DMS 273 (cell line): ENCODE measurements around the gene XPO6.

ENCODE experiments used
- DNase-seq: peaks from one replicate; lab custom pipeline; 2025; ENCODE audit not compliant: unreplicated experiment; lab: John Stamatoyannopoulos, UW

XPO6 gene

DNA sequence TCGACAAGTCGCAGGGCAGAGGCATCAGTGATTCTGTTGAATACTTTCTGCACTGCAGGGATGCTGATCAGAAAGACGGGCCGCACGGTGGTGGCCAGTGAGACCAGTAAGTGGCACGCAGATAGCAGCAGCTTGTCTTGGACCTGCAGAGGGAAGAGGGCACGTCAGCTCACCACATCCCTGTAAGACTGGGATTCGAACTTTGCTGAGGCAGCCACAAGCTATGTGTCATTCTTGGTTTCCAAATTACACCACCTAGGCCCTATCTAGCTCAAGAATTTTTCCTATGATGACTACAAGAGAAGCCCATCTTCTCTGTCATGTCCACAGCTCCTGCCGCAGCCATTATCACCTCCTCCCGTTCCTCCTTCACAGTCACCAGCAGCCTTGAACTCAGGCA lies 98.9 kb downstream of the XPO6 start:
- DNase-seq: no peak

DNA sequence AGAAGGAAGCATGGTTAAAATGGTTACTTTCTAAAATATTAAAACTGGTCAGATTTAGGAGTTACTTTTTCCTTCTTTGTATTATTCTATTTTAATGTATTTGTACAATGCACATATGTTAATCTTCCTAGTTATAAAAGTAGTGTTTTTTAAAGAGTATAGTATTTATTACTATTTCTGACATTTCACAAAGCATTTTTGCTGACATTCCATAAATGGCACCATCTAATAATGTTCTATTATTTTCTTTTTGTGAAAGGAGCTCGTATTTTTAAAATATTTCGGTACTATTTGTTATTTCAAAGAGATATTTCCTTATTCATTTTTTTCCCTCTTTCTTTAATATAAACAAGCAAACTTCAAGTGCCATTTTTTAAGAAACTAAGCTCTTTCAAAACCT lies 100.8 kb downstream of the XPO6 start:
- no peak for DNase-seq

DNA sequence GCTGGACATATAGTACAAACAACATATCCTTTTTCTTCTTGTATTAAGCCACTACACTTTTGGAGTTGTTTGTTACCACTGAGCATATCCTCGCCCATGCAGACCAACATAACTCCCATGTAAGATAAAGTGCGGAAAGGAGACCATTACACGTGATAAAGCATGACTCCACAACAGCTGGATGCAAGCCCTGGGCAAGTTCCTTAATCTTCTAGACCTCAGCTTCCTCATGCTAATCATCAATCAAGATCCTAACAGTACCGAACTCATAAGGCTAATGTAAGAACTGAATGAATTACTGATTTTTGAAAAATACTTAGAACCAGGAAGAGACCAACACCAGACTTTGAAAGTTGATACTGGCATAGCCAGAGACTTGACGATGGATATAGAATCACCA lies 101.3 kb downstream of the XPO6 start:
- no peak for DNase-seq

DNA sequence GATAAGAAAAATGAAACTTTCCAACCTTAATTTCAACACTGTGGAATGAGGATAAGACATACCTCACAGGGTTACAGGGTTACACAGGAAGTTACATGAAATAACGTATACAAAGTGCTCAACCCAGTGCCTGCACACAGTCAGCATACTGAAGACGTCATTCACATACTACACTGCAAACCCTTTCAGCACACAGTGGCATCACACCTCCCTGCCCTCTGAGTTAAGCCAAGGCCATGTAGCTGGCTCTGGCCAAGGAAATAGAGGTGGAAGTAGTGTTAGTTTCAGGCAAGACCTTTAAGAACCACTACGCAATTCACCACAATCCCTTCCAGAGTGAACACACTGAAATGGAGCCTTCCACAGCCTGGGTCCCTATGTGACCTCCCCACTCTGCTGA lies 101.7 kb downstream of the XPO6 start:
- DNase-seq: no peak

DNA sequence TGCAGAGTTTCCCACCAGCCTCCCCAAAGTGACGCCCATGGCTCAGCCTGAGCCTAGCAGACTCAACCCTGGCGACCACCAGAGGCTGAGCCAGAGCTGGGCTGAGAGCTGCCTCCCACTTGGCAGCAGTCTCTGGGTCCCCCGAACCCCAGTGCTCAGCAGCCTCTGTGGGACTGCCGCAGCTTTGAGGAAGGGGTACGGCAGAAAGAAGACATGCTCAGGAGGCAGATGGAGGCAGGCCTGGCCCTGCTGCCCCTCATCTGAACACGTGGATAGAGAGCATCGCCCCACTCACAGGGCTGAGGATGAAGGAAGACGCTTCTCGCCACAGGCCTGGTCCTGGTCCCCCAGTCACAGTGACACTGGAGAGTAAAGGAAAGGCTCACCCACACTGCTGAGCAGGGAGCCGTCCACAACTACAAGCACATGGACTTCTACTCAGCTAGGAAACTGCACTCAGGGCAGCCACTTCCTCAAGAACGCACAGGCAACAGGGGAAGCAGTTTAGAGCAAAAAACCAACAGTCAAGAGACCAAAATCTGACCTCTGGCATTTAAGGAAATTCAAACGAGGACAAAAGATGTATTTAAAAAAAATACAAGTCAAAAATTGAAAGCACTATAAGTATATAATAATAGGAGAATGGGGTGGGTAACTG lies 103.0 kb downstream of the XPO6 start:
- DNase-seq: no peak

DNA sequence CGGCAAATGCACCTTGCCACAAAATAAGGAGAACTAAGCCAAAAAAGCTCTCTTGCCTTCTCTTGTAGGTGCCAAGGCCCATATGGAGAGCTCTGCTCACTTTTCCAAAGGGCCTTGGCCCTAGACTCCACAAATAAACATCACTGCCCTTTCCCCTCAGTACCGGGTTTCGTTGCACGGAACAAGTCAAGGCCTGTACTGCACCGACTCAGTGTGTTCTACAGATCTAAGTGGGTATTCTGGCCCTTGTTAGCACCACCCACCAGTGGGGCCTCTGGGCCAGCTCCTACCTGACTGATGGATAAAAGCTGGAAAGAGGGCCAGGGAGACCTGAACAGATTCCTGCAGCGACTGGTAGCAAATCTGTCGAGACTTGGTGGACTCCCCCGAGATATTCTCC lies 104.5 kb downstream of the XPO6 start:
- no peak for DNase-seq

DNA sequence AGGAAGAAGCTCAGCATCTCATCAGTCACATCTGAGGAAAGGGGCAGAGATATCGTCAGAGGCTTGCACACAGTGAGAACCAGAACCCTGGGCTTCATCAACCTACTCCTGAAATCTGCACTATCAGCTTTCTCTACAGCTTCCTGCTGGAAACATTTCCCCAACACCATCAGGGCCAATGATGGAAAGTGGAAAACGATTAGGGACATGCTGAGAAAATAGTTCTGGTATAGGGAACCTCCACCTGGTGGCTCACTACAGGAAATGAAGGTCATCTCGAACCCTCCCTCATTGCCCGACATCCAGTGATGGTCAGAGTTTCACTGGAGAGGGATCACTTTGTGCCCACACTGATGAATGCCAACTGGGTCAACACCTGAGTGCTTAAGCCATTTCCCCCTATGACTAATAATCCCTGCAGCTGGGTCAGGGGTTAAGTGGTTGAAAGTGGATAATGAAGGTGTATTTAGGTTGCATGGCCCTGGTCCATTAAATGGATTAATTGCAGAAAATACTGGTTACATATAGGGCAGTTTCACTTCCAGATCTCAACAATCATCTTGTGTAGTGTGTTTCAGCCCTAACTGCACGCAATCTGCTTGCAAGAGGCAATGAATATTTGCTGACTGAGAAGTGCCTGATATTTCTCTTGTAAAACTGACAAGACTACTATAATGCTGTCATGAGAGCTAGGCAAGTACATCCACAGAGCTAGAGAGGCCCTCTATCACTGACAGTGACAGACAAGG lies 105.1 kb downstream of the XPO6 start:
- DNase-seq: no peak

DNA sequence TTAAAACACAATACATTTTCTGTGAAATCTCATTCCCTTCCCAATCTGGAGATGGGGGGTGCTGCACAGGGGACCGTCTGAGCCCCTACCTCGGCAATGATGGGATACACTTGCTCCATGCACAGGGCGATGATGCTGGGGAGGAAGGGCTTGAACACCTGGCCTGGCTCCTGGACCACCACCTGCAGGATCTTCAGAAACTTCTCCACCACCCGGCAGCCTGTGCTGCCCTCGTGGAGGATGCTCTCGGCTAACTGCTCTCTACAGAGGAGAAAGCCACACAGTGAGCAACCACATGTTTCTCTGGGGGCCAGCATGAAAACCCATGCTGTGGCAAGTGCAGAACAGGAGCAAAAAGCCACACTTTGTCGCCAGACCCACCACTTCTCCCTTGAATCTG lies 105.8 kb downstream of the XPO6 start:
- DNase-seq: no peak

DNA sequence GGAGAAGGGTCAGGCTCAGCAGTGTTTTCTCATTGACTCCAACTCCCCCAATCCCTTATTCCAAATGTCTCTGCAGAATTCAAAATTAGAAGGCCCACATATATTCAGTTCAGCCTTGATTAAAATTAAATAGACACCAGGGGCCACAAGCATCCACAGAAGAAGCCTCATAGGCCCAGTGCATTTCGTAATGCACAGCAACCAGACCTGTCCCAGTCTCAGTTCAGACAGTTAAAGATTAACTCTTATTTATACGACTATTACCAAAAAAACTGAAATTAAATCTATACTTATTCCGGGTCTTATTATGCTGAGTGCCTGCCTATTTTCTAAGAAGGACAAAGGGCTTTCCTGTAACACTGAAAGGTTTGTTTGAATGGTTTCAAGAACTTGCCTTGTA lies 106.5 kb downstream of the XPO6 start:
- no peak for DNase-seq

DNA sequence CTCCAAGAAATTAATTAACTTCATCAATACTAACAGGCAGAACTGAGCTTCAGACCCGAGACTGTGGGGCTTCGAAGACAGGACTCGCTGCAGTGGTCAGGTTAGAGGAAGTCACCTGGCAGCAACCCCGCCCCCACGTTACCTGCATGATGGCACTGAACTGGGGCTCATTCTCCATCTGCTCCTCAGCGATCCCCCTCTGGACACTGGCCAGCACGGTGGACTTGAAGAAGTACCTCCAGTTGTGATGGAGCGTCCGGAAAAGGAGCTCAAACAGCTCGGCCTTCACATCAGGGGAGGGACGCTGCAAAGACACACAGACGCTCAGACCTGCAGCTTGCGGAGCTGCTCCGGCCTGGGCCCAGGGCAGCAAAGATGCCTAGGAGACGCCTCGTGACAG lies 107.4 kb downstream of the XPO6 start:
- no peak for DNase-seq

DNA sequence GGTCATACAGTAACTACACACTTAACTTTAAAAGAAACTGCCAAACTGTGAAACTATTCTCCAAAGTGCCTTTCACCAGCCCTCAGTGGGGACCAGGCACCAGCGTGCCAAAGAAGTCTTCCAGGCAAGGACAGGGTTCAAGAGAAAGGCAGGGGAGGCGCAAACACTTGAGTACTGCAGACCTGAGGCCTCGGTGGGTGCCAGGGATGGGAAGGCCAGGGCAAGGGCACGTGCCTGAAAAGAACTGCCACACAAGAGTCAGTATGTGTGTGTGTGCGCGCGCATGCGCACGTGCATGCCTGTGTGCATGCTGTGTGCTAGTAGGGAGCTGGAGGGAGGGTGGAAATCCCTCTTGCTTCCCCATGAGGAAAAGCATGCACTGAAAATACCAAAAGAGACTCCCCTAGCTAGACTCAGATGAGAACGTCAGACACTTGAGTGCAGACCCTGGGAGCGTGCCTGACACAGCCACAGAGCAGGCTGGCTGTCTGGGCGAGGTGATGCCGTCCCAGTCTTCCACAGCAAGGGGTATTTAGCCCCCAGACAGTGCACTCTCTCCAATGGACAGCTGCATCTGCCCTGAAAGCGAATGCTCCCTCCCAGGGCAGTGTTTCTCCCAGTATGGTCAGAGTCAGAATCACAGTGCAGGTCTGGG lies 108.1 kb downstream of the XPO6 start:
- DNase-seq: no peak

DNA sequence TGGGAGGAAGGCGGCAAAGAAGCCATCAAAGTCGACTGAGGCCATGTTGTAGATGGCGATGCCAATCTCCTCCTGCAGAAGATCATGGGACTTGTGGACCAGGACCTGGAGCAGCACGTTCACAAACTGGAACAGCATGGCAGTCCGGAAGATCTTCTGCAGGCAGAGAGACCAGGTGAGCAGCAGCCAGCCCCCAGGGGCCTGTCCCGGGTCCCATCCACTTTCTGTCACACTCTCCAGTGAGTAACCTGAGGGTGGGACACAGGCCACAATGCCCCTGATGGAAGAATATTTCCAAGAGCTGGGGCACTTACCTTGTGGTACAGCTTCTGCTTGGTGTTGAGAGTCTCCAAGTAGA lies 110.3 kb downstream of the XPO6 start:
- DNase-seq: no peak

DNA sequence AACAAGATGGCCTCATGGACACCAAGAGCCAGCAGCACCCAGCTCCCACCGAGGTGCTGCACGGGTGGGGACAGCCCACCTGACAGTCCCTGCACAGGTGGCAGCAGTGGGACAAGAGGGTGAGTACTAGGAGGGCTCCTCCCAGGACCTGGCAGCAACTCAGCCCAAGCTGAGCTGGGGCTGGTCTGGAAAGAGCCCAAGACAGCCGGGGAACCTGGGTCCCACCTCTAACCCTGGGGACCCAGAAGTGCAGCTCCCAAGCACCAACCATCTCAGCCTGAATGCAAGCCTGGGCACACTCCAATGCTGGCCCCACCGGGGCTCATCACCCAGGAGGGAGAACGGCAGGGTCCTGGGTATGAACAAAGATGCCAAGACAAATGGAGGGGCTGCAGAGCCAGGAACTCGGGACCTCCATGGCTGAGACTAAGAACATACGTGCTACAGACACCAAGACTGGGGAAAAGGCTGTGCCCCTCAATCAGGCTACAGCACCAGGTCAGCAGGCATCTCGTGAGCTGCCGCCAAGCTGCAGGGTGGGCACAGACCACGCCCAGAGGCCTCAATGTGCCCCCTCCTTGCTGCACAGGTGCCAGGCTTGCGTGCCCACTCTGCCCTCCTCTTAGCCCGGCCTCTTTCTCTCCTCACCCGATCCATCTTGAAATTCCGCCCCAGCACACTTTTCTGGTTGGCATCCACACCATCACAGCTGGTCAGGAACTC lies 110.8 kb downstream of the XPO6 start:
- no peak for DNase-seq

DNA sequence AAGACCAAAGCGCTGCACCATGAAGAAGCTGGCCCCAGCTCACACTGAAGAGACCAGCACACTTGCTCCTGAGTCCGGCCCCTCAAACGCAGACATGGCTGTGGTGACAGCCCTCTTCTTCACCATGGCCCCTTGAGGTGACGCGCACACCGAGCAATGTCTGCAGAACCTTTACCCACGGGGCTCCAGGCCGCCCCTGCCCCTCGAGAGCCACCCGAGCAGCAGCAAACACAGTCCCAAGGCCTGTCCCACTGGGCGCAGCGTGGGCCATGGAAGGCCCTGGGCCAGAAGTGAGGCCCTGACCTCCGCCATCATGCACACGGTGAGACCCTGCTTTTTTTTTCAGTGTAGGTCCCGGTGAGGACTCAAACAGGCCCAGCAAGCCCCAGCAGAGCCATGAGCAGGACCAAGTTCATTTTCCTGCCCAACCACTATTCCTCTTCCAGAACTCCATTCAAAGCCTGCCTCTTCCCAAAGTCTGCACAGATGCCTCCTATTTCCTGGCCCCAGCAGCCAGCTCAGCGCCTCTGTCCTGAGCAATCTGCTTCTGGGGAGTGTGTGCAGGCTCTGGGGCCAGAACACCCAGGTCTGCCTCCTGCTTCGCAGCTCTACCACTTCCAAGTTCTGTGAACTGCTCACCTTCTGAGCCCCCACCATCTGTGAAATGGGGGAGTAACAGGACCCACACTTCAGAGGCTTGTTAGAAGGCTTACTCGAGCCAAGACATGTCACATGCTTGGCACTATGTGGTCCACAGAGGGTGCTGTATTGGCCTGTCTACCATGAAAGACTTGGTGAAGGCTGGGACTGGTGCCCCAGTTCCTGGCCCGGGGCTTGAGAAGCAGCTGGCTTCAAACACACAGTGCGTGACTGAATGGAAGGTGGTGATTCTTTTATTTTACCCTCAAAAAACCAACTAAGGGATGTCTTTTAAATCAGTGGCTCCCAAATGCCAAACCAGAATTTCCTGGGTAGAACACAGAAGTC lies 112.5 kb downstream of the XPO6 start:
- DNase-seq: no peak

DNA sequence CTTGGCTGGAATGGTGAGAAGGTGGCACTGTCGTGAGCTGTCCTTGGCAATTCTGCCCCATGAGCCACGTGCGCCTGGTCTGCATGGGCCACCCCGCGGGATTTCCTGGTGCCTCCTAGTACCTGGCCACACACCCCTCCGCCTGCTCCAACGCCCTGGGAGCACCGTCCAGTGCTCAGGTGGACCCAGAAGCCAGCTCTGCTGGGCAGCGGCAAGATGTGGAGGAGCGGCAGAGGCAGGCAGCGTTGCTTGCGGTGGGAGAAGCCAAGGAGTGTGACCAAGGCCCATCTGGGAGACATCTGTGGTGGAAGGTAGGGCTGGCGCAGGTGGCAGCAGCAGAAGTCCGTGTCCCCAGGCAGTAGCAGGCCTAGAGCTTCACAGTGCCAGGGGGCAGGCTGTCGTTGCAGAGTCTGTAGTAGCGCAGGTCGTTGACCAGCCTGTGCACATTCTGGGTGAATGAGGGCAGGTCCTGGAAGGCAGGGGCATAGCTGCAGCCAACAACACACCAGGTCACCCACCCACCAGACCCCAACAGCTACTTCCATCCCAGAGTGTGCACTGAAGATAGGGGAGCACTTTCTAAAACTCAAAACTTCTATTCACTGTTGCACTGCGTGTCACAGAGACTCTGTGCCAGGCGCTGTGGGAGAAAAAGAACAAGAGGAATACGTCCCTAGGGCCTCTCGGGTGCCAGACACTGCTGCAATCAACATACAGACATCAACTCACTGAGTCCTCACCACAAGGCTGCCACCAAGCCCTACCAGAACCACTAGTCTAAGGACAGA lies 113.4 kb downstream of the XPO6 start:
- DNase-seq: no peak

DNA sequence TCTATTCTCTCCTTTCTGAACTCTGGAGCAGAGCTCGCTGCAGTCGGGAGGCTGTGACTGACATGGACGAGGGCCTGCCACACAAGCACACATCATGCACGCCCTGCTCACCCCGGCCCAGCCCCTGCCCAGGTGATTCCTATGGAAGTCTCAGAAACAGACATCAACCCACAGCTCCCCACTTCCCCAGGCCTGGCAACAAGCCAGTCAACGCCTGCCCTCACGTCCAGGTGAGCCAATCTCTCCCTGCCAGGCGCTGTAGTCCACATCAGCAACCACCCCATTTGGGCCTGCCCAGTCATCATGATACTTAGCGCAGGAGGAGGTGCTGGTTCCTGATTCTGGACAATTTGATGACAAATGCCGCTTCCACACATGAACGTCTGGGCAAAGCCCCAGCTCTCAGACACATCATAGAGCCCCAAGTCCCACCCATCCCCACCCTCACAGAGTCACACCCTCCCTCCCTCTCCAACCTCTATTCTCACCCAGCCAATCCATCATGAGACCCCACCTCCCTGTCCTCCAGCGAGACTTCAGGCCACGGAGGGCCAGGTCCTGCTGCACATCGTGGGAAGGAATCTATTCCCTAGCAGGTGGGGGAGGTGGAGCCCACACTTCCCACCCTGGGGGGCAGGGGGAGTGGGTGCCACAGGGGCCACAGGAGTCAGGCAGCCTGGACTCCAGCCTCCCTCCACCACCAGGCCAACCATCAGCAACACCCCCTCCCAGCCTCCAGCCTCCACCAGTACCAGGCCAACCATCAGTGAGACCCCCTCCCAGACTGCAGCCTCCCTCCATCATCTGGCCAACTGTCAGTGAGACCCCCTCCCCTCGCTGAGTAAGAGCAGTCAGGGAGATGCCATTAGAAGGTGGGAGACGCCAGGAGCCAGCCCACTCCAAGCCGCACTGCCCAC lies 114.5 kb downstream of the XPO6 start:
- no peak for DNase-seq

DNA sequence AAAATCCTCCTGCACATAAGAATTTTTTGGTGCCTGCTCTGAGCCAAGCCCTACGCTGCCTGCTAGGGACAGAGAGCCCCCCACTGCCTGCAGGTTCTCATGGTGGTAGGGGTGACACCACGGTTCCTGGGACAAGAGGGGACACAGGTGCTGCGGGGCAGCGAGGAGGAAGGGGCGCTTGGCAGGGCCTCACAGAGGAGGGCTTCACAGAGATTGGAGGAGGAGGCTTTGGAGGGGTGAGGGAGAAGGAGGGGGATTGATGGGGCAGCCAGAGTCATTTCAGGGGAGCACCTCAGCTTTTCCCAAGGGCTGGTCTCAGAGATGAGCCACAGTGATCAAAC lies 118.4 kb downstream of the XPO6 start:
- DNase-seq: no peak

DNA sequence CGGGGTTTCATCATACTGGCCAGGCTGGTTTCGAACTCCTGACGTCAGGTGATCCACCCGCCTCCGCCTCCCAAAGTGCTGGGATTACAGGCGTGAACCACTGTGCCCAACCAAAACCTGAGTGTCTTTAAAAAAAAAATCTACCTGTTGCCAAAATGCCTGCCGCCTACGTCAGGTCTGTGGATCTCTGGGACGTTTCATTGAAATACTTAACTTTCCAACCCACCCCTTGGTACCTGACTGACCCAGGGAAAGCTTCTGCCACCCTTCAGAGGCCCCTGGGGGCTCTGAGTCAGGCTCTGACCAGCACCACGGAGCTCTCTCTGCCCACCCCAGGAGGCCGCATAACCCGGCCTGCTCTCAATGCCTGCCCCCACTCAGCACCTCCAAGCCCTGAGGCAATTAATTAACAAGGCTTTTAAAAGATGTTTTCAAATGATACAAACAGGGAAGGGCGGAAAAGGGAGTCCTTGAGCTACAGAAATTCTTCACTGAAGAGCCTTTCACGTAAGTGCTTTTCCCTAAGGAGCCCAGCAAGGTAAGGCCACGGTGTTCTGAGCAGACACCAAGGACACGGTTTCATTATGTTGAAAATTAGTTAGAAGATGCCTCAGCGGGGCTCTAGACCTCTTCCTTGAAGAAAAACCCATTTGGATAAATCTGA lies 118.9 kb downstream of the XPO6 start:
- no peak for DNase-seq
